Common myeloid progenitor, CD34-positive (primary cell): Measurements from ENCODE around the gene USP48.

Experiments
- CTCF ChIA-PET: fragments of 350-600 bp; sonication (Branson Sonifier 250); formaldehyde crosslinking; loops from one replicate; lab custom pipeline; 2021; ENCODE audit warnings: antibody characterized with exemption; lab: Charles Lee
- POLR2A ChIA-PET: fragments of 350-600 bp; sonication (Branson Sonifier 250); formaldehyde crosslinking; loops from one replicate; lab custom pipeline; 2021; ENCODE audit warnings: antibody characterized with exemption; lab: Charles Lee
- DNase-seq, 3 donors: peaks; one replicate each; pipeline versions ENCODE4 v3.0.0 to v3.0.0-alpha.2; 2013
- H3K27ac ChIP-seq, 2 experiments: 1 replicate in 1 of 2; 2 replicates in 1 of 2; pipeline ENCODE4 v1.7.0; 2013; ENCODE audit warnings: inconsistent platforms in 2 of 2, low read length in 2 of 2, mild to moderate bottlenecking in 2 of 2, low read depth in 1 of 2, moderate library complexity in 1 of 2; ENCODE audit not compliant: severe bottlenecking in 2 of 2, insufficient read depth in 1 of 2, poor library complexity in 1 of 2
- H3K27me3 ChIP-seq, 5 experiments: replicated peaks in 2 of 5; 1 replicate in 3 of 5; 2 replicates in 2 of 5; pipeline versions ENCODE4 v1.6.1 to v1.7.0; 2013; ENCODE audit warnings: low read length in 4 of 5, mild to moderate bottlenecking in 2 of 5, moderate library complexity in 2 of 5, inconsistent platforms in 1 of 5; ENCODE audit not compliant: insufficient read depth in 5 of 5, control insufficient read depth in 4 of 5
- H3K36me3 ChIP-seq, 4 experiments: 1 replicate in 2 of 4; 2 replicates in 2 of 4; pipeline versions ENCODE4 v1.6.1 to v1.7.0; 2013; ENCODE audit warnings: low read length in 3 of 4, control low read depth in 1 of 4, mild to moderate bottlenecking in 1 of 4; ENCODE audit not compliant: control insufficient read depth in 4 of 4, insufficient read depth in 4 of 4
- H3K4me1 ChIP-seq, 4 experiments: 1 replicate in 3 of 4; 2 replicates in 1 of 4; pipeline versions ENCODE4 v1.6.1 to v1.7.1; 2013; ENCODE audit warnings: low read length in 3 of 4, mild to moderate bottlenecking in 3 of 4, control low read depth in 1 of 4, inconsistent platforms in 1 of 4, moderate library complexity in 1 of 4; ENCODE audit not compliant: control insufficient read depth in 4 of 4, insufficient read depth in 4 of 4; ENCODE audit errors: control extremely low read depth in 1 of 4
- H3K4me3 ChIP-seq, 7 experiments: 1 replicate in 4 of 7; 2 replicates in 3 of 7; pipeline versions ENCODE4 v1.5.1 to v1.7.0; 2013; ENCODE audit warnings: mild to moderate bottlenecking in 7 of 7, low read length in 6 of 7, moderate library complexity in 6 of 7, inconsistent platforms in 2 of 7, low read depth in 2 of 7, control low read depth in 1 of 7; ENCODE audit not compliant: insufficient read depth in 4 of 7, control insufficient read depth in 1 of 7; ENCODE audit errors: extremely low read depth in 1 of 7
- H3K9me3 ChIP-seq, 5 experiments: 1 replicate in 4 of 5; 2 replicates in 1 of 5; pipeline versions ENCODE4 v1.6.1 to v1.7.1; 2013; ENCODE audit warnings: low read length in 4 of 5, mild to moderate bottlenecking in 2 of 5, inconsistent platforms in 1 of 5, low read depth in 1 of 5, moderate library complexity in 1 of 5; ENCODE audit not compliant: control insufficient read depth in 4 of 5, insufficient read depth in 2 of 5; ENCODE audit errors: control extremely low read depth in 1 of 5
- WGBS: methylation state at CpG from one replicate; pipeline ENCODE4 v1.1.5; 2013; ENCODE audit not compliant: insufficient coverage; 5-methylcytosine and 5-hydroxymethylcytosine counted together

Gene USP48

GRCh38 chr1:21664806-21665588, 118.0 kb downstream of the USP48 start:
- Histone ChIP-seq H3K4me3 (no peak overlapping the region), H3K4me1 (peaks cover 0 to 52% (median 38%) of the 10 kb centered on the region in 4 experiments), H3K27me3 (peaks cover 0 to 35% (median 5%) of the 10 kb centered on the region in 5 experiments), H3K36me3 (no peaks in the 10 kb centered on the region), H3K27ac (no peak overlapping the region), H3K9me3 (no peaks in the 10 kb centered on the region)
- POLR2A ChIA-PET: no interaction called here
- CTCF ChIA-PET: interaction anchor here (1.5 kb wide), 1 partner anchor 35 kb away, joined by 3 read pairs; no protein-coding TSS in a partner anchor
- 90% methylated on average over 9 of the region's 10 CpGs for WGBS
- DNase-seq: no peak

- peak in 2 of 3 donors; percentile 52 to 63 for DNase-seq
- ChIA-PET CTCF (interaction anchor here (0.8 to 2.3 kb wide), 3 partner anchors 12 to 164 kb away, joined by 3 to 7 read pairs (median 3); no protein-coding TSS in a partner anchor), POLR2A (no interaction called here)
- Histone ChIP-seq H3K36me3 (no peaks in the 10 kb centered on the region), H3K27me3 (peaks cover 0 to 34% (median 5%) of the 10 kb centered on the region in 5 experiments), H3K4me1 (peaks cover 0 to 49% (median 35%) of the 10 kb centered on the region in 4 experiments), H3K27ac (no peak overlapping the region), H3K4me3 (peak overlapping the region in 3 of 7 experiments; percentile 43 to 64 (median 52)), H3K9me3 (no peaks in the 10 kb centered on the region)
- WGBS: 26% methylated on average over 12 of the region's 16 CpGs
These were observed 118.8 kb downstream of the USP48 start for GRCh38 chr1:21663951-21664805.

- H3K27ac ChIP-seq: no peak overlapping the region
- H3K9me3 ChIP-seq: no peaks in the 10 kb centered on the region
- POLR2A ChIA-PET: no interaction called here
- H3K36me3 ChIP-seq: no peaks in the 10 kb centered on the region
- H3K27me3 ChIP-seq: peaks cover 0 to 27% (median 4%) of the 10 kb centered on the region in 5 experiments
- H3K4me3 ChIP-seq: peak overlapping the region in 2 of 7 experiments; percentile 52 to 64
- 71% methylated on average over 7 of the region's 11 CpGs for WGBS
- H3K4me1 ChIP-seq: peaks cover 0 to 42% (median 28%) of the 10 kb centered on the region in 4 experiments
- CTCF ChIA-PET: interaction anchor here (0.8 to 2.3 kb wide), 3 partner anchors 11 to 164 kb away, joined by 3 to 7 read pairs (median 3); no protein-coding TSS in a partner anchor
- DNase-seq: no peak
These were observed 119.5 kb downstream of the USP48 start for GRCh38 chr1:21663248-21663950.

GRCh38 chr1:21662426-21663247, 120.3 kb downstream of the USP48 start:
- H3K27me3 ChIP-seq: peaks cover 0 to 20% (median 4%) of the 10 kb centered on the region in 5 experiments
- no peak overlapping the region for H3K4me3 ChIP-seq
- no peak overlapping the region for H3K27ac ChIP-seq
- H3K36me3 ChIP-seq: no peaks in the 10 kb centered on the region
- peaks cover 0 to 38% (median 23%) of the 10 kb centered on the region in 4 experiments for H3K4me1 ChIP-seq
- ChIA-PET POLR2A (no interaction called here), CTCF (interaction anchor here (2.0 to 2.3 kb wide), 2 partner anchors 10 kb away, joined by 7 read pairs; no protein-coding TSS in a partner anchor)
- DNase-seq: no peak
- 100% methylated on average over 4 of the region's 6 CpGs for WGBS
- no peaks in the 10 kb centered on the region for H3K9me3 ChIP-seq

GRCh38 chr1:21661886-21662285, 121.1 kb downstream of the USP48 start:
- ChIA-PET CTCF (interaction anchor here (0.7 to 2.3 kb wide), 5 partner anchors 9 to 58 kb away, joined by 3 to 7 read pairs (median 4); no protein-coding TSS in a partner anchor), POLR2A (no interaction called here)
- peaks cover 0 to 14% (median 4%) of the 10 kb centered on the region in 5 experiments for H3K27me3 ChIP-seq

DNA sequence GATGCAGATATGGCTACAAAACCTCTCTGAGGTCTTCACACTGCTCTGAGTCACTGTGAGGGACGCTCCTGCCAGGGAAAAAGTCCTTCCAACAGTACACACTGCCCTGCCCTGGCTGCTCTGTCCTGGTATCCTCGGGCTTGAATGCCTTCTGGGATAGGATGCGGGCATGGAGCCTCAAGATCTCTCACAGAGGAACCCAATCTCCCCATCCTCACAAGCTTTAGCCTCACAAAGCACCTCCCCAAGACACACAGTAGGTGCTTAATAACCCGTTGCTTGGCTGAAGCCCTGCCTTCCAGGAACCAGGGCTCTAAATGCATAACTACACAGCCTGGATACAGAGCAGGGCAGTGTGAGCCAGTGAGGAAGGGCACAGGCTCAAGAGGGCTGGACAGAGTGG, 123.0 kb downstream of the USP48 start:
- H3K27me3 ChIP-seq: peaks cover 0 to 14% (median 8%) of the 10 kb centered on the region in 5 experiments
- WGBS: 72% methylated on average over 3 of the region's 4 CpGs
- POLR2A ChIA-PET: no interaction called here

More at GRCh38 chr1:21661886-21662285, 121.1 kb downstream of the USP48 start:
- 96% methylated on average over 5 of the region's 5 CpGs for WGBS
- Histone ChIP-seq H3K9me3 (no peaks in the 10 kb centered on the region), H3K4me3 (no peak overlapping the region), H3K36me3 (no peaks in the 10 kb centered on the region), H3K4me1 (peaks cover 0 to 37% (median 23%) of the 10 kb centered on the region in 4 experiments), H3K27ac (no peak overlapping the region)
- no peak for DNase-seq

More for the DNA sequence above, 123.0 kb downstream of the USP48 start:
- CTCF ChIA-PET: interaction anchor here (1.0 to 3.2 kb wide), 8 partner anchors 9 to 290 kb away, joined by 3 to 16 read pairs (median 4); no protein-coding TSS in a partner anchor
- H3K9me3 ChIP-seq: no peaks in the 10 kb centered on the region
- no peaks in the 10 kb centered on the region for H3K36me3 ChIP-seq
- no peak overlapping the region for H3K4me3 ChIP-seq
- H3K27ac ChIP-seq: no peak overlapping the region
- no peak for DNase-seq
- H3K4me1 ChIP-seq: peaks cover 0 to 18% (median 11%) of the 10 kb centered on the region in 4 experiments
